ENCODE results near the gene FAM78A. TPM values are rescaled to one million over a fixed set of nuclear protein-coding genes. Genes with fewer than 3 reads are reported as not detected.

Gene FAM78A
- total and polyA plus RNA-seq, 3 experiments from 2014 or later, result 27.6 to 44.4 (median 43.6) TPM

DNA sequence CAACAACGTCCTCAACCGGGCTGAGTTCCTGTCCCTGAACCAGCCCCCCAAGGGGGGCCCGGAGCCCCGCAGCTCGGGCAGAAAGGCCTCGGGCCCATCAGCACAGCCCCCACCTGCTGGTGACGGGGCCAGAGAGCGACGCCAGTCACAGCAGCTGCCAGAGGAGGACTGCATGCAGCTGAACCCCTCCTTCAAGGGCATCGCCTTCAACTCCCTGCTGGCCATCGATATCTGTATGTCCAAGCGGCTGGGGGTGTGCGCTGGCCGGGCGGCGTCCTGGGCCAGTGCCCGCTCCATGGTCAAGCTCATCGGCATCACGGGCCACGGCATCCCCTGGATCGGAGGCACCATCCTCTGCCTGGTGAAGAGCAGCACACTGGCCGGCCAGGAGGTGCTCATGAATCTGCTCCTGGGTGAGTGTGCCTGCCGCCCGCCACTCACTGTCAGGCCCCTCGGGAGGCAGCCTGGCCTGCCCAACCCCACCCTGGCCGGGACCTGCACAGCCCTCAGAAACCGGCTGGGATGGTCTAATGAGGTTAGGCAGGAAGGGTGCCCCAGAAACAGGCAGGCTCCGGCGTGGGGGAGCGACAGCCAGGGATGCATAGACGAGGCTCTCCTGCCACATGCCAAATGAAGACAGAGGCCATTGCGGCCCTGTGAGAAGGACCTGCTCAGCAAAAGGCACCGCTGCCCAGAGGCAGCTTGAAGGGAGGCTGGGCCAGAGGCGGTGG, 13.9 kb upstream of the FAM78A start:
- no peaks in the 10 kb centered on the region for H3K36me3 Mint-ChIP-seq
- no peaks in the 10 kb centered on the region for H3K4me1 Mint-ChIP-seq
- ChIA-PET CTCF (interaction anchor here (0.7 kb wide), 1 partner anchor 113 kb away, joined by 3 read pairs; no protein-coding TSS in a partner anchor), POLR2A (interaction anchor here (0.8 kb wide), 1 partner anchor 54 kb away, joined by 3 read pairs; no protein-coding TSS in a partner anchor)
- no peak for DNase-seq
- H3K9me3 Mint-ChIP-seq, result no peaks in the 10 kb centered on the region
- no peak overlapping the region for H3K4me3 Mint-ChIP-seq
- Histone ChIP-seq H3K27ac (ENCODE audit: low read depth, low read length) (no peak overlapping the region), H3K36me3 (ENCODE audit: insufficient read depth, low read length) (no peaks in the 10 kb centered on the region), H3K27me3 (ENCODE audit: insufficient read depth, low read length, poor library complexity, severe bottlenecking) (no peaks in the 10 kb centered on the region), H3K9me3 (ENCODE audit: low read length) (no peaks in the 10 kb centered on the region), H3K4me1 (ENCODE audit: insufficient read depth, low read length) (no peaks in the 10 kb centered on the region), H3K4me3 (ENCODE audit: low read length) (no peak overlapping the region)
- H3K27me3 Mint-ChIP-seq, result no peaks in the 10 kb centered on the region
- H3K27ac Mint-ChIP-seq, result no peak overlapping the region

DNA sequence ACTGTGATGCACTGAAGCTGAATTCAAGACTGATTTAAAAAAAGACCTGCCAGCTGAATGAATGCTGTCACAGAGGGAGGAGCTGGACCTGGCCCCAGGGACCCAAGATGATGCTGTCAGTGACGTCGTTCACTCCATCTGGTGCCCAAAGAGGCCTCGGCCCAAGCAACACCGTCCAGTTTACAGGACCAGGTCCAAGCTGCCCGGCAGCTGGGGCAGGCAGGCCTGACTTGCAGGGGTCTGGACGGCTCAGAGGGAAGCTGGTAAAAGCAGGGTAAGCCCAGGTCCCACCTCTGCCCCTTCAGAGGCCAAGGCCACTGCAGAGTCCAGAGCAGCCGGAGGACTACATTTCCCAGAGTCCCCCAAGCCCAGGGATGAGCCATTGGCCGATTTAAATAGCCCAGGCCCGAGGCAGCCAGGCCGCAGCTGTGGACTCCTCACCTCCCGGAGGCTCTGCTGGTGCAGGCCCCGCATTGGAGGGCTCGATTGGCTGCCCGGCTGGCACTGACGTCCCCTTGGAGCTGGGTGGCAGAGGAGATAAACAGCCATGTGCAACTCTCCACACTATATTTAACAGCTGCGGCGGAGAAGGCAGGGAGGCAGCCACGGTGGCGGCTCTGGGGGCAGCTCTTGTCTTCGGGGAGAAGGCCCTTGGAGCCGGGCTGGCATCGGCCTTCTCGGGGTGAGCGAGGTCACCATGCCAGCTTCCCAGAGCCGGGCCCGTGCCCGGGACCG, 13.2 kb upstream of the FAM78A start, which contains the start of gene PLPP7:
PLPP7 (plus strand) TSS at position 423 of the 735 bp plus-strand sequence; CDS start at position 698, 275 bp downstream.
- Mint-ChIP-seq H3K36me3 (no peaks in the 10 kb centered on the region), H3K4me3 (no peak within 1 kb of the TSS), H3K27me3 (no peaks in the 10 kb centered on the region), H3K4me1 (no peaks in the 10 kb centered on the region), H3K9me3 (no peaks in the 10 kb centered on the region), H3K27ac (peak within 1 kb of the TSS in 1 of 8 donors; percentile 58)
- Histone ChIP-seq H3K36me3 (ENCODE audit: insufficient read depth, low read length) (no peaks in the 10 kb centered on the region), H3K4me3 (ENCODE audit: low read length) (no peak within 1 kb of the TSS), H3K9me3 (ENCODE audit: low read length) (no peaks in the 10 kb centered on the region), H3K4me1 (ENCODE audit: insufficient read depth, low read length) (no peaks in the 10 kb centered on the region), H3K27ac (ENCODE audit: low read depth, low read length) (no peak within 1 kb of the TSS), H3K27me3 (ENCODE audit: insufficient read depth, low read length, poor library complexity, severe bottlenecking) (no peaks in the 10 kb centered on the region)
- DNase-seq, result no peak
- POLR2A ChIA-PET, result interaction anchor here (0.6 to 0.8 kb wide), 2 partner anchors 21 to 54 kb away, joined by 3 read pairs; no protein-coding TSS in a partner anchor
- CTCF ChIA-PET, result interaction anchor here (0.6 to 2.1 kb wide), 4 partner anchors 11 to 113 kb away, joined by 3 to 5 read pairs (median 4); no protein-coding TSS in a partner anchor

DNA sequence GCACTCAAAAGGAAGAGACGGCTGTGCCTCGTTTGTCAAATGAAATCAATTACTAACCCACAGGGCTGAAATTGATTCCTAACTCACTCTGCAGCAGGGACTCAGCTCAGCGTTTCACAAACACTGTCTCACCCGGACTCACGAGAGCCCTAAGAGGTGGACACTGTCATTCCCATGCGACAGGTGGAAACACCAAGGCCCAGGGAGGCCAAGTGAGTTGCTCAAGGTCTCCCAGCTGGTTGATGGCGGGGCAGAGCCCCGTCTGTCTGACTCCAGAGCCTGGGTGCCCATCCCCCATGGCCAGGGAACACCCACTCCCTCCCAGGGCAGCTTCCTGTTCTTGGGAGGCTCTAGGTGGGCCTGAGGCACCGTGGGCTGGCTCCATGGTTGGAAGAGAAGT, 11.9 kb upstream of the FAM78A start:
- DNase-seq, result no peak
- no peaks in the 10 kb centered on the region for H3K9me3 ChIP-seq (ENCODE audit: low read length)
- Mint-ChIP-seq H3K4me1 (peaks cover 0 to 4% (median 2%) of the 10 kb centered on the region in 3 donors), H3K27me3 (no peaks in the 10 kb centered on the region), H3K27ac (no peak overlapping the region), H3K4me3 (no peak overlapping the region), H3K9me3 (no peaks in the 10 kb centered on the region), H3K36me3 (no peaks in the 10 kb centered on the region)
- no peaks in the 10 kb centered on the region for H3K4me1 ChIP-seq (ENCODE audit: insufficient read depth, low read length)
- no peaks in the 10 kb centered on the region for H3K27me3 ChIP-seq (ENCODE audit: insufficient read depth, low read length, poor library complexity, severe bottlenecking)
- no peak overlapping the region for H3K4me3 ChIP-seq (ENCODE audit: low read length)
- no peak overlapping the region for H3K27ac ChIP-seq (ENCODE audit: low read depth, low read length)
- CTCF ChIA-PET, result interaction anchor here (2.1 kb wide), 1 partner anchor 48 kb away, joined by 5 read pairs; no protein-coding TSS in a partner anchor
- H3K36me3 ChIP-seq (ENCODE audit: insufficient read depth, low read length), result no peaks in the 10 kb centered on the region
- POLR2A ChIA-PET, result no interaction called here

DNA sequence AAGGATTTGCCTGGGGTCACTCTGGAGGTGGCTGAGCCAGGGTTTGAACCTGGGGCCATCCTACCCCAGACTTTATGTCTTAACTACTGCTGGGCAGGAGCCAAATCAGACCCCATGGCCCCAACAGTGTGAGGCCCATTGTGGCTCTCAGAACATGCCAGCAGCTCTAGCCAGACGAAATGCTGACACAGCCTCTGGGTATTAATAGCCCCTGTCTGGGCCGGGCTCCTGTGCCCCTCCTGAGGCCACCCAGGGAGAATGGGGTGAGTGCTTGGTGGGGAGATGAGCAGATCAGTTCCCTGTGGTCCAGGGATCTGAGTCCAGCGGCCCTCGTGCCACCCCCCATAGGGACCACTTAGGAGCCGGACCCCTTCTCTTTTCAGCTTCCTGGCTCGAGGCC, 11.0 kb upstream of the FAM78A start:
- Mint-ChIP-seq H3K9me3 (no peaks in the 10 kb centered on the region), H3K27me3 (no peaks in the 10 kb centered on the region)
- POLR2A ChIA-PET, result no interaction called here

DNA sequence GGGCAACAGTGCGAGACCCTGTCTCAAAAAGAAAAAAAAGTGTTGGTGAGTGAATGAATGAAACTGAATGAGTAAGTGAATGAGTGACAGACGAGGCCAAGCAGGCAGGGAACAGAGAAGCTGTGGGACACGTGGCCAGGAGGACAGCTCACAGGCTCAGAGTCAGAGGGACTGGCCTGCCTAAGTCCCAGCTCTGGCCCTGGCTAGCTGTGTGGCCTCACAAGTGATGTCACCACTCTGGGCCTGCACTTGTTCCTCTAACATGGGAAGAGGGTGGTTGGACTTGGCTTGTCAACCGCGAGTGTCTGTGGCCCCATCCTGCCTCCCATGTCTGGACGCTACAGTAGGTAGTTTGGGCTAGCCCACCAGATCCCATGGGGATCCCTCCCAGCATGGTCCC, 8.5 kb upstream of the FAM78A start:
- Histone ChIP-seq H3K4me1 (ENCODE audit: insufficient read depth, low read length) (peaks cover 10% of the 10 kb centered on the region), H3K4me3 (ENCODE audit: low read length) (no peak overlapping the region), H3K36me3 (ENCODE audit: insufficient read depth, low read length) (no peaks in the 10 kb centered on the region), H3K27ac (ENCODE audit: low read depth, low read length) (no peak overlapping the region), H3K9me3 (ENCODE audit: low read length) (no peaks in the 10 kb centered on the region), H3K27me3 (ENCODE audit: insufficient read depth, low read length, poor library complexity, severe bottlenecking) (no peaks in the 10 kb centered on the region)
- DNase-seq, result no peak
- ChIA-PET CTCF (no interaction called here), POLR2A (no interaction called here)
- no peak overlapping the region for H3K4me3 Mint-ChIP-seq
- no peaks in the 10 kb centered on the region for H3K27me3 Mint-ChIP-seq
- no peaks in the 10 kb centered on the region for H3K36me3 Mint-ChIP-seq
- H3K9me3 Mint-ChIP-seq, result peaks cover 0 to 1% (median 0%) of the 10 kb centered on the region in 5 donors
- peaks cover 10 to 21% (median 15%) of the 10 kb centered on the region in 3 donors for H3K4me1 Mint-ChIP-seq
- H3K27ac Mint-ChIP-seq, result no peak overlapping the region

More for the DNA sequence above, 11.0 kb upstream of the FAM78A start:
- H3K4me1 ChIP-seq (ENCODE audit: insufficient read depth, low read length), result peaks cover 2% of the 10 kb centered on the region
- H3K27me3 ChIP-seq (ENCODE audit: insufficient read depth, low read length, poor library complexity, severe bottlenecking), result no peaks in the 10 kb centered on the region
- H3K4me1 Mint-ChIP-seq, result peaks cover 1 to 7% (median 4%) of the 10 kb centered on the region in 3 donors
- H3K36me3 Mint-ChIP-seq, result no peaks in the 10 kb centered on the region
- H3K27ac Mint-ChIP-seq, result peak overlapping the region in 1 of 8 donors; percentile 86
- no peaks in the 10 kb centered on the region for H3K36me3 ChIP-seq (ENCODE audit: insufficient read depth, low read length)
- no peak overlapping the region for H3K4me3 Mint-ChIP-seq
- no peak overlapping the region for H3K27ac ChIP-seq (ENCODE audit: low read depth, low read length)
- H3K4me3 ChIP-seq (ENCODE audit: low read length), result no peak overlapping the region
- no peaks in the 10 kb centered on the region for H3K9me3 ChIP-seq (ENCODE audit: low read length)
- no peak for DNase-seq
- CTCF ChIA-PET, result no interaction called here

DNA sequence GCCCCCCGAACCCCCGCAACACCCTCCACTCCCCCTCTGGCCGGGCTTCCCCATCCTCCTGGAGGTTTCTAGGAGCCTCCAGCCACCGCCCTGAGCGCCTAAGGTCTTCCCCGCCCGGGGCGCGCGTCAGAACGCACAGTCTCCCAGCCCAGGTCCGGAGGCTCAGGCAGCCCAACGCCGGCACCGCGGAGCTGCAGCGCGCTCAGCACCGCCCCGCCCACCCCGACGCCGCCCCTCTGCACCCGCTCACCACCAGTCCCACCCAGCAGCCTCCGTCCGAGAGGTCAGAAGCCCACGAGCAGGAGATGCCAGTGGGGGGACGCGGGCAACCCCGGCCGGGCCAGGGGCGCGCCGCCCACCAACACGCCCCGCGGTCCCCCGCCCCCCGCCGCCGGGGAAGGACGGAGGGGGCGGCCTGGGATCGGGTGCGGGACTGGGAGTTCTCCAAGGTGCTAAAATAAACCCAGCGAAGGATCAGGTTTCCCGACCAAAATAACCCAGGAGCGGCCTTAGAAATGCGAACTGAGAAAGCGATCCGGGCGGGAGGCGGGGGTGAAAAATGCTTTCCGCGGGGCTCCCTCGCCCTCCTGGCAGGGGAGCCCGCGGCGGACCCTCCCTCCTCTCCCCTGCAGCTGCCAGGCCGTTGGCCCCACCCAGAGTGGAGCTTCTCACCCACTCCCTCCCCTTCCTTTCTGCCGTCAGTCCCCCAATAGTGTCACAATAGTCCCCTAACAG, 6.5 kb upstream of the FAM78A start:
- Histone ChIP-seq H3K4me3 (ENCODE audit: low read length) (no peak overlapping the region), H3K9me3 (ENCODE audit: low read length) (no peaks in the 10 kb centered on the region), H3K4me1 (ENCODE audit: insufficient read depth, low read length) (peaks cover 26% of the 10 kb centered on the region), H3K27me3 (ENCODE audit: insufficient read depth, low read length, poor library complexity, severe bottlenecking) (no peaks in the 10 kb centered on the region), H3K27ac (ENCODE audit: low read depth, low read length) (no peak overlapping the region), H3K36me3 (ENCODE audit: insufficient read depth, low read length) (no peaks in the 10 kb centered on the region)
- H3K4me1 Mint-ChIP-seq, result peaks cover 25 to 38% (median 32%) of the 10 kb centered on the region in 3 donors
- peak overlapping the region in 2 of 8 donors; percentile 42 to 66 for H3K27ac Mint-ChIP-seq
- ChIA-PET CTCF (no interaction called here), POLR2A (interaction anchor here (0.7 kb wide), 1 partner anchor 34 kb away, joined by 4 read pairs; no protein-coding TSS in a partner anchor)
- no peak for DNase-seq
- peaks cover 0 to 2% (median 0%) of the 10 kb centered on the region in 3 donors for H3K36me3 Mint-ChIP-seq
- no peaks in the 10 kb centered on the region for H3K27me3 Mint-ChIP-seq
- peak overlapping the region in 6 of 7 donors; percentile 6 to 69 (median 62) for H3K4me3 Mint-ChIP-seq
- peaks cover 0 to 1% (median 0%) of the 10 kb centered on the region in 5 donors for H3K9me3 Mint-ChIP-seq

DNA sequence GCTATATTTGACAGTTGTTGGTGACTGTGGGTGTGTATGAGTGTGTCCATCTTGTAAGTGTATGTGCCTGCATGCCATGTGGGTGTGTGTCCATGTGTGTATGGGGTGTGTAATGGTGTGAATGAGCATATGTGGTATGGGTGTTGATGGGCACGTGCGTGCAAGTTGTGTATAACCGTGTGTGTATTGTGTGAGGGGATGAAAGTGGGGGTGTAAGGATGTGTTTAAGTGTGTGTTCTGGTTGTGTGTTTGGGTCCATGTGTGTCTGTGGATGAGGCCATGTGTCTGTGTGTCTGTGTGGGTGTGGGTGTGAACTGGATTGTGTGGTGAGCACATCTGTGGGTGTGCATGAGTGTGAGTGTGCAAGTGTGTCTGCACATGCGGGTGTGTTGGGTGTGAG, 5.9 kb upstream of the FAM78A start:
- Histone ChIP-seq H3K4me3 (ENCODE audit: low read length) (no peak overlapping the region), H3K36me3 (ENCODE audit: insufficient read depth, low read length) (no peaks in the 10 kb centered on the region), H3K4me1 (ENCODE audit: insufficient read depth, low read length) (peaks cover 26% of the 10 kb centered on the region), H3K9me3 (ENCODE audit: low read length) (no peaks in the 10 kb centered on the region), H3K27ac (ENCODE audit: low read depth, low read length) (no peak overlapping the region), H3K27me3 (ENCODE audit: insufficient read depth, low read length, poor library complexity, severe bottlenecking) (no peaks in the 10 kb centered on the region)
- Mint-ChIP-seq H3K27me3 (no peaks in the 10 kb centered on the region), H3K4me1 (peaks cover 25 to 38% (median 32%) of the 10 kb centered on the region in 3 donors), H3K9me3 (peaks cover 0 to 1% (median 0%) of the 10 kb centered on the region in 5 donors), H3K36me3 (peaks cover 0 to 2% (median 0%) of the 10 kb centered on the region in 3 donors), H3K4me3 (peak overlapping the region; percentile 14 to 72 (median 61)), H3K27ac (peak overlapping the region in 5 of 8 donors; percentile 2 to 67 (median 62))
- DNase-seq, result no peak
- CTCF ChIA-PET, result no interaction called here
- POLR2A ChIA-PET, result no interaction called here

All from CD8-positive, alpha-beta memory T cell (primary cell).